HTR-8/SVneo (cell line): ENCODE results near the gene DOCK4.
"Not testable (repeated sequence)": the region's sequence is repeated elsewhere in the genome, so short reads cannot be mapped to it uniquely, and the experiment has no call there.

Experiments used
- DNase-seq: peaks from one replicate; pipeline ENCODE4 v3.0.0; 2011; ENCODE audit warnings: low spot score, mixed read lengths; ENCODE audit not compliant: insufficient read length
- FAIRE-seq: peaks from 2 replicates; lab custom pipeline; 2011; peaks lifted over from hg19 to GRCh38; lab: Jason Lieb, UNC

The DOCK4 gene

DNA sequence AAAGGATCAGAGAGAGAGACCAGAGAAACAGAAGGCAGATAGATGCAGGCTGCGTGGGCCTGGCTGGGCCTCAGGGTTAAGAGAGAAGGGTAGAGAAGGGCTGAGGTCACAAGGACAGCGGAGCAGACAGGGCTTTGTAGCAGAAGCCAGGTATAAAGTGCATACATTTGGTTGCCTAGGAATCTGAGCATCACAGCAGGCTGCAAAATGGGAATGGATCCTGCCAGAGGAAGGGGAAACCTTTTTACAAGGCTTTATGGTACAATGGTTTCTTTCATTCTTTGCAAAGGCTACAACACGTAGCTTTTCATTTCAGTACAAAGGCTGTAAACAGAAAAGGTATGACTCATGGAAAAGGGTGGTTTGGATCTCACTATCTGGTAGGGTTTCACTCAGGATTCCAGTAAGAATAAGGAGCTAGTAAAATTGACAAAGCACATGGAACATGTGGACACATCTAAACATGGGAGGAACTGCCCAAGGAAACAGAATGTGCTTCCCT lies 275.1 kb downstream of the DOCK4 start:
- FAIRE-seq (no peak), DNase-seq (no peak)

DNA sequence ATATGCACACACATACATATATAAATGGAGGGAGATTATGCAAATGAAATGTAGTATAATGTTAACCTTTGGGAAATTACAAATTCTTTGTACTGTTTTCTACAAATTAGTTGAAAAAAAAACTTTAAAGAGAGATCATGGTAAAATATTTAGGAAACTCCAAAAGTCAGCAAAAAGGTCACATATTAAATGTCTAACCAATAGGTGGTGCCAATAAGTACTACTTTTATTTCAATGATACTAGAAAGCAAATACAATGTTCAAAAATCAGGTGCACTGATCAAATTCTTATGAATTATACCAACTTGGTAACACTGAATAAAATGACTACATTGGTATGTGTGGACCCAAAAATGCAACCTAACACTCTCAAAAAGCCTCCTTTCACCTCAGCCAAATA lies 276.9 kb downstream of the DOCK4 start:
- FAIRE-seq (no peak), DNase-seq (no peak)

DNA sequence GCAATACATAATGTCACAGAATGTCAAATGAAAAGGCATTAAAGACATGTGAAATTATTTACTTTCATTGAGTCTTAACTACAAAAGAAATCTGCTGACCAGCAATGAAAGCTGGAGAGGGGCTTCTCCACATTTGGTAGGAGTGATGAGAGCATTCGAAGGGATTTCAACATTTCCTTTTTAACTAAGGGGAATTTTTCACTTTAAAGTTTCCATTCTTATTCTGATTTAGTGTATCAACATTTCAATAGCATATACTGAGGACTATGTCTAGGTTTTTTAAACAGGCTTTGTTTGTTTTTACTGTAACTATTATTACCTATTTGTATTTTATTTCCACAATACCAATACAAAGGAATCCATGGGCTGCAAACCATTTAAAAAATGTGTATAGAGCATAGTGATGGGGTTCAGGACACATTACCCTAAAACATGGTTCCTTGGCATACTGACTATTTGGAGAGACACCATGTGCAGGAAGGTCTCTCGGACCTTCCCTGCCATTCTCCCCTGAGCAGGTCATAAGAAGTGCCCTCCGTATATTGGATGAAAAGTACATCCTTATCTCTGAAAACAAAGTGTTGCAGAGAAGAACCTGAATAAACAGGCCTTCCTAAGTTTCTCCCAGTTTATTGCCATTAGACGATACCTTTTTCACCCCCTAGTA lies 278.7 kb downstream of the DOCK4 start:
- FAIRE-seq (no peak), DNase-seq (no peak)

DNA sequence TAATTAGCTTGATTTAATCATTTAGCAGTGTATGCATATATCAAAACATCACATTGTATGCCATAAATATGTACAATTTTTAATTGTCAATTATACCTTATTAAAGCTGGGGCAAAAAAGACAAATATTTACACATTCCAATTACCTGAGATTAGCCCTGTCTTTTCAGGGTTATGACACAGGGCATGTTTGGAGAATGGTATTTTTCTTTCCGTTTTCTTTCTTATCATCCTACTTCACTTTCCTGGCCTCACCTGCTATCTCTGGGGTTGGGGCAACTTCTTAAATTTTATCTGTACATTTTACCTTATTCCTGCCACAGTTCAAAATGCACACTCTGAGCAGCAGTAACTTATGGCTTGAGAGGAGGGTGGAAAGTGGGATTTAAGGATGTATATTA lies 285.9 kb downstream of the DOCK4 start:
- FAIRE-seq (no peak), DNase-seq (no peak)

DNA sequence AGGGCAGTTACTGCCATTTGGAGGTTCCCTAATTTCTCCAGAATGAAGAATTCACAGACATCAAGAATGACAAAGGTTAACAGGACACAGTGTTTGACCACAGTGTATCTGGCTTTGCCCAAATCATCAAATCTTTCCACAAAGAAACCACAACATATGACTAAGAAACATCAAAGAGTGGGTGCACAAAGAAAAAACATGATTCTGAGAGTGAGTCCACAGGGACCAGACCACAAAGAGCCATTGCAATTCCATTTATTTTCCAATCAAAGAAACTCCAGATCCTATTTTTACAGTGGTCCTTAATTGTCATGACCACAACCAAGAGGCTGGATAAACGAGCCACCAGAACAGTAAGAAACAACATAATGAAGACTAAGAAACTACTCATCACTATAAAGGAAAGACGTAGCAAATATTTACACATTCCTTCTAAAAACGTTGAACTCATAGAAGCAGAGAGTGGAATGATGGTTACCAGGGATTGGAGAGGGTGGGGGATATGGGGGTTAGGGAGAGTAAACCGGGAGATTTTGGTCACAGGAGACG lies 286.5 kb downstream of the DOCK4 start:
- DNase-seq = no peak
- FAIRE-seq = no peak

DNA sequence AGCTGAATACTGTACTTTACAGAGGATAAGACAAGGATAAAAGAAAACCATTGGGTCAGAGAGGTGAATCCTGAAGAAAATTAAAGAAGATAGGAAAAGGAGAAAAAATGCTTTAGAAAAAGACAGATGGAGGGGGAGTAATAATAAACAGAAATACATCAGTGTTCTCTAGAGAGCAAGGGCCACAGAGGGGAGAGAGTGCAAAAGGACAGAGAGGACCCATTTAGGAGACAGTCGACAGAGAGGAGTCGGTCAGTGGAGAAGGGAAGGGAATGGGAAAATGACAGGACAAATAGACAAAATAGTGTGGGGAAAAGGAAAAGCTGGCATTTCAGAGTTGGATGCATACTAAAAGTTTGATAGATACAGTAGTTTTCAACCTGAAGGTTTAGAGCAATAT lies 287.0 kb downstream of the DOCK4 start:
- FAIRE-seq (no peak), DNase-seq (no peak)

DNA sequence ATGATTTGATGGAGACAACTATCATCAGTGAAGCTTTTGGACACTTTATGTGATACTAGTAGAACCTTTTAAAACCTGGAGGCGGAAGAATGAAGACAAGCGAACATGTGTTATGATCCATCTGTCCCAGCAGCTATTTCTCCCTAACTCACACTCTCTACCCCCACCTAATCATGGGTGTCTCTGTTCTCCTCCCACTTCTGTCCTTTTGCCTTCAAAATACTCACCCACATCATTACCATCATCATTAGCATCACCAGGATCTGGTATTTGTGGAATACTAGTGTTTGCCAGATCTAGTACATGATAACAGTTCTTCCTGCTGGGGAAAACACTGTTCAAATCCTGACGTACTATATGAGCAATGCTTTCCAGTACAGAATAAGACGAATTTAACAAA lies 287.7 kb downstream of the DOCK4 start:
- no peak for FAIRE-seq
- DNase-seq = no peak

DNA sequence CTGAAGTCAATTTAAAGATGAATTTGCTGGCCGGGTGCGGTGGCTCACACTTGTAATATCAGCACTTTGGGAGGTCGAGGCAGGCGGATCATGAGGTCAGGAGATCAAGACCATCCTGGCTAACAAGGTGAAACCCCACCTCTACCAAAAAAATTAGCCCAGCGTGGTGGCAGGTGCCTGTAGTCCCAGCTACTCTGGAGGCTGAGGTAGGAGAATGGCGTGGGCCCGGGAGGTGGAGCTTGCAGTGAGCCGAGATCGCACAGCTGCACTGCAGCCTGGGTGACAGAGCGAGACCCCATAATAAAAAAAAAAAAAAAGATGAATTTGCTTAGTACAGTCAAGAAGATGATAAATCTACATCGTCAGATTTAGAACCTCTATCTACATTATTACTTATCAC lies 288.8 kb downstream of the DOCK4 start:
- not testable (repeated sequence) for FAIRE-seq, DNase-seq

DNA sequence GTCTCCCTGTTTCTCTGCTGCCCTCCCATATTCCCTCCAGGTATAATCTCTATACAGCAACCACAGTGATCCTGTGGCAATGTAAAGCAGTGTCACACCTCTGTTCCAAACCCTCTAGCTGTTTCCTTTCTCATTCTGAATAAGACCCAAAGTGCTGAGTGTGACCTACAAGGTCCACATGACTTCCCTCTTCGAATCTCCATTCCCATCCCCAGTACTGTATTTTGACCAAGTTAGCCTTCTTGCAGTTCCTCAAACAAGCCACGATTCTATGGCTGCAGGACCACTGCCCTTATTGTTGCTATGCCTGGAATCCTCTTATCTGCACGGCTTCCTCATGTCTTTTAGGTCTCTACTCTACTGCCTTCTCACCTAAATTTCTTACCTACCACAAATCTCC lies 291.9 kb downstream of the DOCK4 start:
- no peak for FAIRE-seq
- no peak for DNase-seq

DNA sequence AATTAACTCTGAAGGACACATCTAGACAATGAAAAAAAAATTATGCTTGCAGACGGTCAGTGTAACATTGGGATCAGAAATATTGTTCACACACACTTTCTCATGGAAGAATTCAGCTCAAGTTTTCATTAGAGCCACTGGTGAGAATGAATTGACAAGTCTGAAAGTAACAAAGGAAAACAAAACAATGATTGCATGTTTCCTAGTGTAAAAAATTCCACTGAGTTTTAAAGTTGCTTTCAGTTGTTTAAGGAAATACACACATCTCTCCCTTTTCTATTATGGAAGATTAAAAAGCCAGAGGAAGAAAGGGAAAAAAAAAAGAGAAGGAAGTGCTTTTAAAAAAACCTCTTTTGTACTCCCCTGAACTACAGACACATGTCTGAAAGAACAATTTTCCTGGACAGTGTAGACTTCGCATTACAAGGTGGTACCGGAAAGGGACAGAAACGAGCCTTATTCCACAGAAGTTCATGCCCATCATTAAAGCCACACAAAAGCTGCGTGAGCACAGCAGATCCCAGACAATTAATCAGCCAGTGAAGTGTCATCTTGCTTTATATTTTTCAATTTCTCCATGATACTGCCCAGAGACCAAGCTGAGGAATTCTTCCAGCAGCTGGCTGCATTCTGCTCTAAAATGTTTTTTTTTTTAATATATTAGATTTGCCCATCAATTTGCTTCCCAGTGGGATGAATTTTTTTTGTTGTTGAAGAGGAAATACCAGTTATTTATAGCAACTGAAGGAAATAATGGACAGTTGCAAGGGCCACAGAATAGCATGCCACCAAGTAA lies 294.8 kb downstream of the DOCK4 start:
- FAIRE-seq (no peak), DNase-seq (no peak)

DNA sequence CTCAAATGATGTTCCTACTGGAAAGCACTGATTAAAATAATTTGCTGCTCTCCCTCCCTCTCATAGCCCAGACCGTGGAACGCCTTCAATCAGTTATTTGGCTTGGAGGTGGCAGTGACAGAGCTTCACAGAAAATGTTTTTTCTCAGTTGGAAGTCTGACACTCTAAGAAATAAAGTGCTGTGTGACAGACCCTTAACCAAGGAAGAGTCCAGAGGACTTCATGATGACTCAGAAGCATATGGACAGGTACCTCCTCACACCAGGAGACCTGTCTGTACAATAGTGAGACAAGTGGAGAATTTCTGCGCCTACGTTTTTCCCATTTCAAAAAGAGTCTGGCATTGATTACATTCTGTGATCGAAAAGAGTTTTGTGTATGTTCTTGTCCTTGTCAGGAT lies 295.5 kb downstream of the DOCK4 start:
- no peak for FAIRE-seq
- DNase-seq = no peak

DNA sequence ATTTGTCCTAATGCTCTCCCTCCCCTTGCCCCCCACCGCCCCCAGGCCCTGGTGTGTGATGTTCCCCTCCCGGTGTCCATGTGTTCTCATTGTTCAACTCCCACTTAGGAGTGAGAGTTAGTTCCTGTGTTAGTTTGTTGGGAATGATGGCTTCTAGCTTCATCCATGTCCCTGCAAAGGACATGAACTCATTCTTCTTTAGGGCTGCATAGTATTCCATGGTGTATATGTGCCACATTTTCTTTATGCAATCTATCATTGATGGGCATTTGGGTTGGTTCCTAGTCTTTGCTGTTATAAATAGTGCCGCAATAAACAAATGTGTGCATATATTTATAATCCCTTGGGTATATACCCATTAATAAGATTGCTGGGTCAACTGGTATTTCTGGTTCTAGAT lies 297.5 kb downstream of the DOCK4 start:
- not testable (repeated sequence) for FAIRE-seq

DNA sequence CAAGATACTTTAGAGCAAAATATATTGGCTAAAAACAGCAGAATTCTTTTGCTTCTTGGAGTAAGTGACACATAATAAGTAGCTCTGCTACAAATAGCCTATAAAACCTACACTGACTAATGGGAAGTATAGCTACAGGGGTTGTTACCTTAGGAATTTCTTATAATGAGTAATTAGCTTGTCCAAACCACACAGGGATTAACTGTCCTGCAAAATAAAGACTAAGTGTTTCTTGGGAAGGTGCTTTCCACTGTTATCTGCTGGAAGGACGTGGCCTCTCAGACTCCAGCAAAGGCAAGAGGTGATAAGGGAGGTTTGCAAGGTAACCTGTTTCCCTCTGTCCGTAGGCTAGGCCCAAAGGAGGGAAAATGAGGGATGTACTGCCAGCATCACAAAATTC lies 302.4 kb downstream of the DOCK4 start:
- FAIRE-seq (no peak), DNase-seq (no peak)

More for the DNA sequence above, 297.5 kb downstream of the DOCK4 start:
- DNase-seq = not testable (repeated sequence)

DNA sequence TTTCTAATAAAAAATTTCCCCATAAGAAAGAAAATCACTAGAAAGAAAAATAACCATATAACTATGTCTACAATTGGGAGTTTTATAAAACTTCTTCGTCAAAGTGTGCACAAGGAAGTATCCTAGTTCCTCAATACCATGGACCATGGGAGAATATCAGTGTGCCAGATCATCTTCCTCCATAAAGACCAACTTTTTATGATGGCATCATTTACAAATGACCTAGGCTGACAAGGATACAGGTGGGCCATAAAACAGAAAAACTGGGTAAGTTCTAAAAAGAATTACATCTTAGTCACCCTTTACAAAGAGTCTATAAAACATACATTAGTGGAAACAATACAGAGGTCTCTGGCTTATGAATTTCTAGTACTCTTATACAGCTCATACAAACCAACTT lies 303.2 kb downstream of the DOCK4 start:
- FAIRE-seq = no peak
- DNase-seq = no peak

DNA sequence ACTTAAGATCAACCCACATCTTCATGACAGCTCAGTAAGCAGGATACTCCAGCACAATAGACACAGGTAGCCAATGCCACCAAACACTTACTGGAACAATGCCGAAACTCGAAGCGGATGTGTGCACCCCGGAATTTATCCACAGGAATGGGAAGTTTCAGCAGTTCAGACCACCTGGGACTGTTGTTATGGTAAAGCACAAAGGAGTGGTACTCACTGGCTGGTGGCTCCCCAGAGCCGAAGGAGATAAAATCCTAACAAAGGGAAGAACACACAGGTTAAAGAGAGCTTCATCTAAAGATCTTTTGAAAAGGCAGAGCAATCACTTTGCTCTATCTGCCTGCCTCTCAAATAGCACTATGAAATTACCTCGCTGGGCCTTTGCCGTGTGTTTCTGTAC lies 305.9 kb downstream of the DOCK4 start:
- DNase-seq (no peak), FAIRE-seq (no peak)

DNA sequence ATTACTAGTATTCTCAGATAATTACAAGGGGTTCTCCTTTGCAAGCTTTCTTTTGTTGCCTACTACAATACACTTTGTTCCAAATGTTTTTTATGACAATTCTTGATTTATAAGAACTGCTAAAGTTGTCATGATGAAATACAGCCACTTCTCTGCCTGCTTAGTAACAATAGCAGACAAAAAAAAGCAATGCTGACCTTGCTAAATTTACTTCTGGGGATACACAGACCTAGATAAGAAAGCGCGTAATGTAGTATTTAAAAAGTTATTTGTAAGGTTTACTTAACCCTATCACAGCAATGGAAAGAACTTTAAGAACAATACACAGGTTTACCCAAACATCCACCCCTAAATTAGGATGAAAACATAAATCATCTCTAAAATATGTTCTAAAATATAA lies 311.1 kb downstream of the DOCK4 start:
- FAIRE-seq (no peak), DNase-seq (no peak)

DNA sequence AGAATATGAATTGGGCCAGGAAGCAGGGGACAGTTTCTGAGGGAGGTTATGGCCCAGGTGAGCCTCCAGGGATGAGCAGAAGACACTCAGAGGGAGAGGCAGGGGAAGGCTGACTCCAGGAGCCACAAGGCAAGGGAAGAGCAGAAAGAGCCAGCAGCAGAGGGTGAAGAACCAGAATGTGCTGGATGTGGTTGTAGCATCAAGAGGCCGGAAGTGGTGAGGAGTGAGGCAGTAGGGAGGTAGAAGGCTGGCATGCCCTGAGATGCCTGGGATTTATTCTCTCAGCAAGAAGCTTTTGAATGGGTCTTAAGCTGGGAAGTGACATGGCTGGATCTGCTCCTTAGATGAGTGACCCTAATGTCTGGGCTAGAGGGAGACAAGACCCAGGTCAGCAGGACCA lies 311.7 kb downstream of the DOCK4 start:
- FAIRE-seq (no peak), DNase-seq (no peak)

DNA sequence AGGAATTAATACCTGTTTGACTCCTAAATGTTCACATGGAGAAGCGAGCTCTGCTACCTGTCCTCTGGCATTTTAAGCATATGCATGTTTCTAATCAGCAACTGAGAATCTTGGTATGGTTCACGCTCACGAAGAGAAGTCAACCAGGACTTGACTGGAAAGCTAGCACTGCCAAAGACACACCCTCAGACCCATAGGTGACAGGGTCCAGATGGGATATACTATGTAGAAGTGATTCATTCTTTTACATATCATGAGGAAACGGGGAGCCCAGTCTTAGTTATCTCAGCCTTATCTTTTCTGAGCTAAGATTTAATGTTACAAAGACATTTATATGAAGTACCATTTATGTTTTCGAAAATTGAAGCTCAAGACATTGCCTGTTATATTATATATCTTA lies 313.0 kb downstream of the DOCK4 start:
- DNase-seq = no peak
- FAIRE-seq = no peak

DNA sequence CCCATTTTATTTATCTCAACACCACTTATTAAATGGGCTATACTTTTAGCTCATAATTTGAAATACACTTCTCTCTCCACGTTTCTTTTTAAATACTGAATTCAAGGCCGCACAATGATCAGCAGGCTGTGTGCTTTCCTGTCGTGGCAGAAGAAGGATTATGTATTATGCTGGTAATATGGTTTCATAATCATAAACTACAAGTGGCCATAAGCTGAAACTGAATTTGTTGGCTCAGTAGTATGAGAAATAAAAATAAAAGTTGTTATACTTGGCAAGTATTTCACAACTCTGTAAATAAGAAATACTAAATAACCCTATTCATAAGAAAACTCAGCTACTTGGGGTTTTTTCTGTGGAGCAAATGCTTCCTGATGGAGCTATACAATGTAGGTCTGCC lies 313.6 kb downstream of the DOCK4 start:
- DNase-seq = no peak
- no peak for FAIRE-seq

DNA sequence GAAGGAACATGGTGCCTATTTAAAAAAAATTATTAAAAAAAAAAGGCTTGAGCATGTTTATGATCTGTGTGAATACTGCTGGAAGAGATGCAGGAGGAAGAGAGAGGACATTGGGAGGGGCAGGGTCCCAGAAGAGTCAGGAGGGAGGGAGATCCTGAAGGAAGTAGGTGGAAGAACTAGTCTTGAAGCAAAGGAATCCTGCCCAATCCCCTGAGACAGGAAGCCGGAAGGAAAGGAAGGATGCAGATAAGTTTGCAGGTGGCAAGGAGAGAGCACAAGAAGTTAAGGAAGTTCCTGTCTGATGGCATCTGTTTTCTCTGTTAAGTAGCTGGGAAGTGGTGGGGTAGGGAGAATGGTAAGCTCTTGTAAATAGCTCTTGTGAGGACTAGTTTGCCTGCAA lies 318.5 kb downstream of the DOCK4 start:
- DNase-seq (no peak), FAIRE-seq (no peak)

DNA sequence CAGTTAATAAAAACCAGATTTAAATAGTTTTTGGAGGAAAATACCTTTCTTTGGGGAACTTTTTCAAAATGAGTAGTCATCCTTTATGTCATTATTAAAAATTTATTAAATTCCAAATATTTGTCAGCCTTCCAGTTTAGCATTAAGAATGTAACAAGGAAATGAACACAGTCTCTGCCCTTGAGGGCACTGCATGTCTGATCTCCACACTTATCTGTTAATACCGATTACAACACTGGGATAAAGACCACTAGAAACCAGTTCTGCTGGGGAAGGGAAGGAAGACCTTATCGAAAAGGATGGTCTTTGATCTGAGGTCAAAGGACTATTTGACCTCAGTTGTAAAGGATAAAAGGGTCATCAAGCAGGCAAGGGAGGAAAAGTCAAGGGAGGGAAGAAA lies 320.0 kb downstream of the DOCK4 start:
- FAIRE-seq = no peak
- DNase-seq = no peak
